ENCODE data around the gene ELFN1. TPM values are rescaled to one million over a fixed set of nuclear protein-coding genes. Genes with fewer than 3 reads are reported as not detected.
A peak's percentile ranks its signal among the peaks of the same experiment; 100 is the strongest.

ELFN1 gene
- total and polyA plus RNA-seq, 2 donors: 0.91 to 2.6 TPM

- DNase-seq (ENCODE audit: low read depth in 6 of 9, low spot score in 9 of 9): no peak
- peaks cover 0 to 21% of the 10 kb centered on the region in 2 donors for H3K27me3 ChIP-seq (ENCODE audit: control insufficient read depth in 2 of 2, insufficient read depth in 1 of 2, low read length in 1 of 2)
- no peak overlapping the region for H3K4me3 ChIP-seq (ENCODE audit: low read length in 2 of 2)
- 21% methylated on average over 8 of the region's 8 CpGs for WGBS
- peaks cover 0 to 7% of the 10 kb centered on the region in 2 donors for H3K4me1 ChIP-seq (ENCODE audit: control insufficient read depth in 2 of 2, insufficient read depth in 2 of 2, low read length in 2 of 2)
- H3K27ac ChIP-seq (ENCODE audit: low read depth in 1 of 2, low read length in 1 of 2): no peak overlapping the region
- peaks cover 0 to 10% of the 10 kb centered on the region in 2 donors for H3K9me3 ChIP-seq (ENCODE audit: control insufficient read depth in 2 of 2, insufficient read depth in 1 of 2, low read length in 1 of 2)
- H3K36me3 ChIP-seq (ENCODE audit: control insufficient read depth in 2 of 2, insufficient read depth in 2 of 2, low read length in 1 of 2): no peaks in the 10 kb centered on the region
Observed at GRCh38 chr7:1748839-1749173, 78.7 kb downstream of the ELFN1 start.

- H3K4me3 ChIP-seq (ENCODE audit: low read length in 2 of 2): no peak overlapping the region
- peaks cover 0 to 10% of the 10 kb centered on the region in 2 donors for H3K9me3 ChIP-seq (ENCODE audit: control insufficient read depth in 2 of 2, insufficient read depth in 1 of 2, low read length in 1 of 2)
- H3K27ac ChIP-seq (ENCODE audit: low read depth in 1 of 2, low read length in 1 of 2): no peak overlapping the region
- peaks cover 0 to 7% of the 10 kb centered on the region in 2 donors for H3K4me1 ChIP-seq (ENCODE audit: control insufficient read depth in 2 of 2, insufficient read depth in 2 of 2, low read length in 2 of 2)
- no peak for DNase-seq (ENCODE audit: low read depth in 6 of 9, low spot score in 9 of 9)
- H3K27me3 ChIP-seq (ENCODE audit: control insufficient read depth in 2 of 2, insufficient read depth in 1 of 2, low read length in 1 of 2): peaks cover 0 to 20% of the 10 kb centered on the region in 2 donors
- no peaks in the 10 kb centered on the region for H3K36me3 ChIP-seq (ENCODE audit: control insufficient read depth in 2 of 2, insufficient read depth in 2 of 2, low read length in 1 of 2)
- 96% methylated on average over 19 of the region's 19 CpGs for WGBS
Observed at GRCh38 chr7:1749351-1749863, 79.3 kb downstream of the ELFN1 start.

DNA sequence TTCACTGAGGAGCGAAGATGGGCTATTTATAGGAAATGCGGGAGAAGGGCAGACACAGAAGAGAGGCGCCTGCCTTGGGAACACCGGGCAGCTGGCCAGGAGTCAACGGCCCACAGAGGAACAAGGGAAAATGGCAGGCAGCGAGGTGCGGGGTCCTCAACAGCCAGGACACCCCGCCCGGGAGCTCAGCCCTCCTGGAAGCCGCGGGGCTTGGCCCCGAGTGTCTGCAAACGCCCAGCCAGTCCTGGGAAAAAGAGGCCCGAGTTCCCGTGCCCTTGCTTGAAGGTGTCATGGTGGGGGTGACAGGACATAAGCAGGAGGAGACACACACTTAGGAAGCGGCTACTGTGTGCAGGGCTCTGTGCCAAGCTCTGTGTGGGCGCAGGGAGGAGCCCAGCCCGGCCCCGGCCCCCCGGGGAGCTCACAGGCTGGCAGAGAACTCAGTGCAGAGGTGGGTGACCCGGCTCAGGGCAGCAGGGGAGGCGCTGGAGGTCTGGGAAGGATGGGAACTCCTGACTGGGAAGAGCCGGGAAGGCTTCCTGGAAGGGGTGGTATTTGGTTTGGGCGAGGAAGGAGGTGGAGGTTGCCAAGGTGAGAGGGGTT is 79.9 kb downstream of the ELFN1 start:
- 92% methylated on average over 24 of the region's 24 CpGs for WGBS
- no peak for DNase-seq (ENCODE audit: low read depth in 6 of 9, low spot score in 9 of 9)
- H3K36me3 ChIP-seq (ENCODE audit: control insufficient read depth in 2 of 2, insufficient read depth in 2 of 2, low read length in 1 of 2): no peaks in the 10 kb centered on the region
- no peak overlapping the region for H3K4me3 ChIP-seq (ENCODE audit: low read length in 2 of 2)
- H3K9me3 ChIP-seq (ENCODE audit: control insufficient read depth in 2 of 2, insufficient read depth in 1 of 2, low read length in 1 of 2): peaks cover 0 to 8% of the 10 kb centered on the region in 2 donors
- no peak overlapping the region for H3K27ac ChIP-seq (ENCODE audit: low read depth in 1 of 2, low read length in 1 of 2)
- H3K4me1 ChIP-seq (ENCODE audit: control insufficient read depth in 2 of 2, insufficient read depth in 2 of 2, low read length in 2 of 2): peaks cover 0 to 7% of the 10 kb centered on the region in 2 donors
- H3K27me3 ChIP-seq (ENCODE audit: control insufficient read depth in 2 of 2, insufficient read depth in 1 of 2, low read length in 1 of 2): peaks cover 0 to 20% of the 10 kb centered on the region in 2 donors

DNA sequence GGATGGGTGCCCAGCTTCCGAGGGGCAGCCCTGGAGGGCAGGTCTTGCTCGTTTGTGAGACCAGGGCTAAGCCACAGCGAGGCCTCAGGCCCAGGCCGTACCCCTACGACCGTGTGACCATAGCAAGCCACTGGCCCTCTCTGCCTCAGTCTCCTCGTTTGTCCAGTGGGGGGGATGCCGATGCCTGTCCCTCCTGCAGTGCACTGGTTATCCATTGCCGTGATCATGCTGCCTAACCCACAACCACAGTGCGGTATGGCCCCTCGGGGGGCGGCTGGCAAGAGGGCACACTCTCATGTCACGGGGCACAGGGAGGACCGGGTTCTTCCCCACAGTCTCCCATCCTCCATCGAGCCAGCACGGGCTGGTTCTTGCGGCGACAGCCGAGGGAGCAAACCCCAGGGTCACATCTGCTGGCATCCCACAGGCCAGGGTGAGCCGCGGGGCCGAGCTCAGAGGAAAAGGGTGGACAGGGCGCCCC is 80.5 kb downstream of the ELFN1 start:
- H3K27ac ChIP-seq (ENCODE audit: low read depth in 1 of 2, low read length in 1 of 2): no peak overlapping the region
- H3K9me3 ChIP-seq (ENCODE audit: control insufficient read depth in 2 of 2, insufficient read depth in 1 of 2, low read length in 1 of 2): peaks cover 0 to 6% of the 10 kb centered on the region in 2 donors
- peaks cover 0 to 7% of the 10 kb centered on the region in 2 donors for H3K4me1 ChIP-seq (ENCODE audit: control insufficient read depth in 2 of 2, insufficient read depth in 2 of 2, low read length in 2 of 2)
- H3K27me3 ChIP-seq (ENCODE audit: control insufficient read depth in 2 of 2, insufficient read depth in 1 of 2, low read length in 1 of 2): peaks cover 0 to 24% of the 10 kb centered on the region in 2 donors
- no peak overlapping the region for H3K4me3 ChIP-seq (ENCODE audit: low read length in 2 of 2)
- WGBS: 93% methylated on average over 23 of the region's 23 CpGs
- H3K36me3 ChIP-seq (ENCODE audit: control insufficient read depth in 2 of 2, insufficient read depth in 2 of 2, low read length in 1 of 2): no peaks in the 10 kb centered on the region
- no peak for DNase-seq (ENCODE audit: low read depth in 6 of 9, low spot score in 9 of 9)

DNA sequence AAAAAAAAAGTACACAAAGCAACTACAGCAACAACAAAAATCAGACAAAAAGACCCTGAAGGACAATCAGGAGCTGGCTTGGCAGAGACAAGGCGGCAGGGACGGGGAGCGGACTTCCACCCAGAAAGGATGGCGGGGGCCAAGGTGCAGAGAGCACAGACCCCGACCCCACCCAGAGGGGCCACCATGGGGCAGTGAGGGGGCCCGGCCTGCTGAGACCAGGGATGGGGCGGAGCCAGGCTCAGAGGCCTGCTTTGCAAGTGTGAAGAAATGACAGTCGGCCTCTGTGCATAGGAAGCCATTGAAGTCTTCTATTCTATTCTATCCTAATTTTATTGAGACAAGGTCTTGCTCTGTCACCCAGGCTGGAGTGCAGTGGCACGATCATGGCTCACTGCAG is 82.0 kb downstream of the ELFN1 start:
- Histone ChIP-seq H3K27me3 (ENCODE audit: control insufficient read depth in 2 of 2, insufficient read depth in 1 of 2, low read length in 1 of 2) (peaks cover 0 to 26% of the 10 kb centered on the region in 2 donors), H3K27ac (ENCODE audit: low read depth in 1 of 2, low read length in 1 of 2) (no peak overlapping the region), H3K36me3 (ENCODE audit: control insufficient read depth in 2 of 2, insufficient read depth in 2 of 2, low read length in 1 of 2) (no peaks in the 10 kb centered on the region), H3K4me3 (ENCODE audit: low read length in 2 of 2) (no peak overlapping the region), H3K9me3 (ENCODE audit: control insufficient read depth in 2 of 2, insufficient read depth in 1 of 2, low read length in 1 of 2) (peaks cover 0 to 6% of the 10 kb centered on the region in 2 donors), H3K4me1 (ENCODE audit: control insufficient read depth in 2 of 2, insufficient read depth in 2 of 2, low read length in 2 of 2) (peaks cover 0 to 15% of the 10 kb centered on the region in 2 donors)
- no peak for DNase-seq (ENCODE audit: low read depth in 6 of 9, low spot score in 9 of 9)
- 97% methylated on average over 9 of the region's 9 CpGs for WGBS

GRCh38 chr7:1752771-1753563 is 82.9 kb downstream of the ELFN1 start:
- Histone ChIP-seq H3K4me3 (ENCODE audit: low read length in 2 of 2) (no peak overlapping the region), H3K4me1 (ENCODE audit: control insufficient read depth in 2 of 2, insufficient read depth in 2 of 2, low read length in 2 of 2) (peaks cover 0 to 15% of the 10 kb centered on the region in 2 donors), H3K27ac (ENCODE audit: low read depth in 1 of 2, low read length in 1 of 2) (no peak overlapping the region), H3K36me3 (ENCODE audit: control insufficient read depth in 2 of 2, insufficient read depth in 2 of 2, low read length in 1 of 2) (no peaks in the 10 kb centered on the region), H3K27me3 (ENCODE audit: control insufficient read depth in 2 of 2, insufficient read depth in 1 of 2, low read length in 1 of 2) (peaks cover 0 to 28% of the 10 kb centered on the region in 2 donors), H3K9me3 (ENCODE audit: control insufficient read depth in 2 of 2, insufficient read depth in 1 of 2, low read length in 1 of 2) (peaks cover 0 to 6% of the 10 kb centered on the region in 2 donors)
- WGBS: 69% methylated on average over 21 of the region's 21 CpGs
- DNase-seq (ENCODE audit: low read depth in 6 of 9, low spot score in 9 of 9): peak in 6 of 9 donors; percentile 6 to 61 (median 26)

- Histone ChIP-seq H3K27ac (ENCODE audit: low read depth in 1 of 2, low read length in 1 of 2) (no peak overlapping the region), H3K36me3 (ENCODE audit: control insufficient read depth in 2 of 2, insufficient read depth in 2 of 2, low read length in 1 of 2) (no peaks in the 10 kb centered on the region), H3K4me3 (ENCODE audit: low read length in 2 of 2) (no peak overlapping the region), H3K27me3 (ENCODE audit: control insufficient read depth in 2 of 2, insufficient read depth in 1 of 2, low read length in 1 of 2) (peaks cover 0 to 27% of the 10 kb centered on the region in 2 donors), H3K4me1 (ENCODE audit: control insufficient read depth in 2 of 2, insufficient read depth in 2 of 2, low read length in 2 of 2) (peaks cover 0 to 15% of the 10 kb centered on the region in 2 donors), H3K9me3 (ENCODE audit: control insufficient read depth in 2 of 2, insufficient read depth in 1 of 2, low read length in 1 of 2) (peaks cover 0 to 6% of the 10 kb centered on the region in 2 donors)
- 77% methylated on average over 10 of the region's 10 CpGs for WGBS
- no peak for DNase-seq (ENCODE audit: low read depth in 6 of 9, low spot score in 9 of 9)
Observed at GRCh38 chr7:1753564-1753867, 83.4 kb downstream of the ELFN1 start.

DNA sequence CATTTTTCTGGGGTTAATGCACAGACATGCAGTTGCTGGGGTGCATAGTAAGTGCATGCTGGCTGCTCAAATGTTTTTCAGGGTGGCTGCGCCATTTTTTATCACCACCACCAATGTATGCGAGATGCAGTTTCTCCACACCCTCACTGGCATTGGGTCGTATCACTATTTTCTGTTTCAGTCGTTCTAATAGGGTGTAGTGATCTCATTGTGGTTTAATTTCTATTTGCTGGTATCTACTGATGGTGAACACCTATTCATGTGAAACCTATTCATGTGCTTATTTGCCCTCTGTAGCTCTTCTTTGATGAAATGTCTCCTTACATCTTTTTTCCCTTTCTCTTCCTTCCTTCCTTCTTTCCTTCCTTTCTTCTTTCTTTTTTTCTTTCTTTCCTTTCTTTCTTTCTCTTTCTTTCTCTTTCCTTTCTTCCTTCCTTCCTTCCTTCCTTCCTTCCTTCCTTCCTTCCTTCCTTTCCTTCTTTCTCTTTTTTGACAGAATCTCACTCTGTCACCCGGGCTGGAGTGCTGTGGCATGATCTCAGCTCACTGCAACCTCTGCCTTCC is 84.3 kb downstream of the ELFN1 start:
- DNase-seq (ENCODE audit: low read depth in 6 of 9, low spot score in 9 of 9): no peak
- Histone ChIP-seq H3K27ac (ENCODE audit: low read depth in 1 of 2, low read length in 1 of 2) (no peak overlapping the region), H3K4me3 (ENCODE audit: low read length in 2 of 2) (no peak overlapping the region), H3K27me3 (ENCODE audit: control insufficient read depth in 2 of 2, insufficient read depth in 1 of 2, low read length in 1 of 2) (peaks cover 0 to 23% of the 10 kb centered on the region in 2 donors), H3K9me3 (ENCODE audit: control insufficient read depth in 2 of 2, insufficient read depth in 1 of 2, low read length in 1 of 2) (peaks cover 0 to 6% of the 10 kb centered on the region in 2 donors), H3K36me3 (ENCODE audit: control insufficient read depth in 2 of 2, insufficient read depth in 2 of 2, low read length in 1 of 2) (no peaks in the 10 kb centered on the region), H3K4me1 (ENCODE audit: control insufficient read depth in 2 of 2, insufficient read depth in 2 of 2, low read length in 2 of 2) (peaks cover 0 to 15% of the 10 kb centered on the region in 2 donors)
- 91% methylated on average over 5 of the region's 5 CpGs for WGBS
